Esophagus (tissue), 2 donors: ENCODE results near the gene POLR3H. TPM values are rescaled to one million over a fixed set of nuclear protein-coding genes. Genes with fewer than 3 reads are reported as not detected.

Experiments used
- H3K27ac ChIP-seq, 2 donors: one replicate each; pipeline ENCODE4 v1.5.1; 2013; ENCODE audit warnings: low read depth in 2 of 2, mild to moderate bottlenecking in 2 of 2, inconsistent platforms in 1 of 2, low read length in 1 of 2, moderate library complexity in 1 of 2
- H3K27me3 ChIP-seq, 2 donors: one replicate each; pipeline ENCODE4 v1.6.1; 2013; ENCODE audit warnings: low read length in 2 of 2, control low read depth in 1 of 2, mild to moderate bottlenecking in 1 of 2; ENCODE audit not compliant: insufficient read depth in 2 of 2, control insufficient read depth in 1 of 2
- H3K36me3 ChIP-seq, 2 donors: one replicate each; pipeline ENCODE4 v1.6.1; 2013; ENCODE audit warnings: low read length in 1 of 2; ENCODE audit not compliant: control insufficient read depth in 2 of 2, insufficient read depth in 2 of 2
- H3K4me1 ChIP-seq, 2 donors: one replicate each; pipeline ENCODE4 v1.6.1; 2013; ENCODE audit warnings: low read length in 1 of 2; ENCODE audit not compliant: control insufficient read depth in 2 of 2, insufficient read depth in 2 of 2
- H3K4me3 ChIP-seq, 2 donors: one replicate each; pipeline ENCODE4 v1.5.1; 2013; ENCODE audit warnings: low read length in 2 of 2, mild to moderate bottlenecking in 2 of 2, low read depth in 1 of 2, moderate library complexity in 1 of 2
- H3K9me3 ChIP-seq, 2 donors: one replicate each; pipeline ENCODE4 v1.6.1; 2013; ENCODE audit warnings: mild to moderate bottlenecking in 2 of 2, low read depth in 1 of 2, low read length in 1 of 2, moderate library complexity in 1 of 2; ENCODE audit not compliant: control insufficient read depth in 2 of 2, insufficient read depth in 1 of 2
- WGBS, 2 donors: extraction: QIAGEN DNeasy Blood & Tissue Kit; methylation state at CpG; one replicate each; pipeline ENCODE4 v1.1.7; 2013; 5-methylcytosine and 5-hydroxymethylcytosine counted together
- polyA plus RNA-seq, 2 donors: library from polyadenylated mRNA; stranded (reverse); fragments of 200-250 nt; gene quantifications; one replicate each; pipeline ENCODE4 v1.2.3, GENCODE V29; 2013
- donor health status: healthy with polysubstance abuse.
- donor health status: Bipolar disorder and iron deficiency.

POLR3H gene
- polyA plus RNA-seq, 2 donors, result 24.3 to 25.9 TPM

- H3K27me3 ChIP-seq, result no peaks in the 10 kb centered on the region
- WGBS, 2 donors, result 90 to 94% methylated on average over 7 of the region's 7 CpGs
- peak overlapping the region in 1 of 2 donors; percentile 0 for H3K27ac ChIP-seq
- H3K4me1 ChIP-seq, result peaks cover 0 to 2% of the 10 kb centered on the region in 2 donors
- H3K36me3 ChIP-seq, result peaks cover 4 to 10% of the 10 kb centered on the region in 2 donors
- H3K9me3 ChIP-seq, result no peaks in the 10 kb centered on the region
- no peak overlapping the region for H3K4me3 ChIP-seq
These were observed 3.9 kb downstream of the POLR3H start for GRCh38 chr22:41540365-41540764.

GRCh38 chr22:41540006-41540315, 4.3 kb downstream of the POLR3H start:
- WGBS, 2 donors, result 90 to 94% methylated on average over 3 of the region's 3 CpGs
- Histone ChIP-seq H3K27ac (peak overlapping the region in 1 of 2 donors; percentile 0), H3K9me3 (no peaks in the 10 kb centered on the region), H3K4me1 (peaks cover 0 to 2% of the 10 kb centered on the region in 2 donors), H3K4me3 (no peak overlapping the region), H3K36me3 (peaks cover 4 to 10% of the 10 kb centered on the region in 2 donors), H3K27me3 (no peaks in the 10 kb centered on the region)

- H3K4me1 ChIP-seq, result peaks cover 0 to 2% of the 10 kb centered on the region in 2 donors
- no peaks in the 10 kb centered on the region for H3K27me3 ChIP-seq
- WGBS, 2 donors, result 70 to 74% methylated on average over 13 of the region's 13 CpGs
- no peak overlapping the region for H3K4me3 ChIP-seq
- H3K27ac ChIP-seq, result peak overlapping the region; percentile 33 to 34
- no peaks in the 10 kb centered on the region for H3K9me3 ChIP-seq
- peaks cover 4 to 11% of the 10 kb centered on the region in 2 donors for H3K36me3 ChIP-seq
These were observed 4.9 kb downstream of the POLR3H start for GRCh38 chr22:41539146-41540005.

GRCh38 chr22:41538583-41538982, 5.7 kb downstream of the POLR3H start:
- H3K4me1 ChIP-seq, result peaks cover 0 to 2% of the 10 kb centered on the region in 2 donors
- H3K36me3 ChIP-seq, result peaks cover 4 to 13% of the 10 kb centered on the region in 2 donors
- H3K4me3 ChIP-seq, result no peak overlapping the region
- H3K27me3 ChIP-seq, result no peaks in the 10 kb centered on the region
- H3K9me3 ChIP-seq, result no peaks in the 10 kb centered on the region
- WGBS, 2 donors, result 79 to 84% methylated on average over 8 of the region's 8 CpGs
- no peak overlapping the region for H3K27ac ChIP-seq

GRCh38 chr22:41537203-41537602, 7.1 kb downstream of the POLR3H start:
- Histone ChIP-seq H3K27ac (no peak overlapping the region), H3K9me3 (no peaks in the 10 kb centered on the region), H3K27me3 (no peaks in the 10 kb centered on the region), H3K4me3 (no peak overlapping the region), H3K4me1 (peaks cover 0 to 2% of the 10 kb centered on the region in 2 donors), H3K36me3 (peaks cover 4 to 19% of the 10 kb centered on the region in 2 donors)
- WGBS, 2 donors, result 87% methylated on average over 3 of the region's 3 CpGs

GRCh38 chr22:41535244-41535643, 9.0 kb downstream of the POLR3H start:
- 86 to 88% methylated on average over 5 of the region's 5 CpGs for WGBS, 2 donors

GRCh38 chr22:41534219-41534618, 10.1 kb downstream of the POLR3H start:
- Histone ChIP-seq H3K4me3 (no peak overlapping the region), H3K4me1 (no peaks in the 10 kb centered on the region), H3K36me3 (peaks cover 2 to 35% of the 10 kb centered on the region in 2 donors), H3K27me3 (no peaks in the 10 kb centered on the region), H3K27ac (no peak overlapping the region), H3K9me3 (no peaks in the 10 kb centered on the region)
- WGBS, 2 donors, result 85% methylated on average over 8 of the region's 8 CpGs

More at GRCh38 chr22:41535244-41535643, 9.0 kb downstream of the POLR3H start:
- no peaks in the 10 kb centered on the region for H3K4me1 ChIP-seq
- peaks cover 4 to 38% of the 10 kb centered on the region in 2 donors for H3K36me3 ChIP-seq
- H3K9me3 ChIP-seq, result no peaks in the 10 kb centered on the region
- H3K27ac ChIP-seq, result no peak overlapping the region
- no peaks in the 10 kb centered on the region for H3K27me3 ChIP-seq
- no peak overlapping the region for H3K4me3 ChIP-seq

- H3K9me3 ChIP-seq, result no peaks in the 10 kb centered on the region
- H3K27ac ChIP-seq, result peak overlapping the region in 1 of 2 donors; percentile 15
- 59 to 62% methylated on average over 19 of the region's 19 CpGs for WGBS, 2 donors
- no peaks in the 10 kb centered on the region for H3K27me3 ChIP-seq
- no peak overlapping the region for H3K4me3 ChIP-seq
- no peaks in the 10 kb centered on the region for H3K4me1 ChIP-seq
- peaks cover 5 to 42% of the 10 kb centered on the region in 2 donors for H3K36me3 ChIP-seq
These were observed 11.1 kb downstream of the POLR3H start for GRCh38 chr22:41532908-41533825.

GRCh38 chr22:41531715-41532477, 12.4 kb downstream of the POLR3H start:
- no peak overlapping the region for H3K27ac ChIP-seq
- no peaks in the 10 kb centered on the region for H3K9me3 ChIP-seq
- 88 to 92% methylated on average over 17 of the region's 17 CpGs for WGBS, 2 donors
- H3K36me3 ChIP-seq, result peaks cover 5 to 54% of the 10 kb centered on the region in 2 donors
- H3K27me3 ChIP-seq, result no peaks in the 10 kb centered on the region
- no peaks in the 10 kb centered on the region for H3K4me1 ChIP-seq
- no peak overlapping the region for H3K4me3 ChIP-seq
